ENCODE results near the gene SUN1.

The SUN1 gene

GRCh38 chr7:903921-904755 is 71.9 kb downstream of the SUN1 start:
- no peak for DNase-seq (ENCODE audit: low read depth in 2 of 2)

DNA sequence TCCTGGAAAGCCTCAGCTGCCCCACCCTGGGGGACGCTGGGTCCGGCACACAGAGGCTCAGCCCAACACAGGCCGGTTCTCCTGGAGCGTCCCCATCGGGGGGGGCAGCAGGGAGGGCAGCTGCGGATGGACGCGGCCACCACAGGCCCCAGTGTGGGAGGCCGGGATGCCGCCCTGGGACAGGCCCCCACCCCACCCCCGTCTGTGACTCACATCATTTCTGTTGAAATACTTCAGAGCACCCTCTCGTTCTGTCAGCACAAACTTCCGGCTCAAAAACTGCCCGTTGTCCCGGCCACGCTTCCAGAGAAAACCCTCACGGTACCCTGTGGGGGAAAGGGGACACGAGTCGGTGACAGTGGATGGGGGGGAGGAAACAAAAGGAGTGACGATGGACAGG is 72.6 kb downstream of the SUN1 start:
- DNase-seq (ENCODE audit: low read depth in 2 of 2): no peak

DNA sequence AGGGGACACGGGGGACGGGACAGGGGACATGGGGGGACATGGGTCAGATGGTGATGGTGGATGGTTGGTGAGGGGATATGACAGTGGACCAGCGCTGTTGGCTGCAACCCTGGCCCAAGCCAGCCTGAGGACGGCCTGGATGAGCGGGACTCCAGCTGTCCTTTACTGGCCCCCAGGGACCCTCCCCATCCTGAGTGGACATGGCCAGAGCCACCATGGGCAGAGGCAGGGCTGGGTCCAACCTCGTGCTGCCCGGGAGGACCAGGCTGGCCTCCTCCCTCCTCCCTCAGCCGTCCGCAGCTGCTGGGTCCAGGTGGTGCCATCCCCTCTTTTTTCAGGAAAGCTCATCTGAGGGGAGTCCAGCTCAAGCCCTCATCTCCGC is 74.5 kb downstream of the SUN1 start:
- no peak for DNase-seq (ENCODE audit: low read depth in 2 of 2)

DNA sequence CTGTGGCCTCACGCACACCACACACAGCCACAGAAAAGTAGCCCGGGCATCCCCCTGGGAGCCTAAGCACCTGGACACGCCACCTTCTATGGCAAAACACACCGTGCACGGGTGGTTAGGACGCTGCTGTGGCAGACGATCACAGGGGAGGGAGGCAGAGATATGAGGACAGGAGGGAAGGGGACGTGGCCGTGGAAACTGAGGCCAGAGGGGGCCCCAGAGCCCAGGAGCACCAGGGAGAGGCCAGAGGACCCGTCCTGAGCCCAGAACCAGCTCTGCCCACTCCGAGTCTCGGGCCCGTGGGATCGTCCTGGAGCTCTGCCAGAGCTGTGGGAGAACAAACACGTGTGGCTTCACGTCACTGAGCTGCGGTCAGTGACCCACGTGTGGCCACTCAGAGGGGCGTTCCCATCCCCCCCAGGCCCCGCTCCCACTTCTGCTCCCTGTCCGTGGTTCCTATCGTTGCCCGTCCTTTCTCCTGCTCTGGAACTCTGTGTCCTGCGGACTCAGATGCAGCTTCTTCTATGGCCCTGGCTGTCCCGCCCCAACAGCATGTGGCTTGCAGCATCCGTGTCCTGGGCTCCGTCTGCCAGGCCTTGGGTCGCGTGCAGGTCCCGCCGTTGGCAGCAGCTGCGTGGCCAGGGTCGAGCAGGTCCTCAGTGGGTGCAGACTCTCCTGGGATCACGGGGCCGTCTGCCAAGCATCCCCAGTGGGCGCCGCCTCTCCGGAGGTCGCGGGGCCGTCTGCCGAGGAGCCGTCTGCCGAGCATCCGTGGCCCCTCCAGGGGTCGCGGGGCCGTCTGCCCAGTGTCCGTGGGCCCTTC is 75.1 kb downstream of the SUN1 start:
- no peak for DNase-seq (ENCODE audit: low read depth in 2 of 2)

- no peak for DNase-seq (ENCODE audit: low read depth in 2 of 2)
These were observed 75.9 kb downstream of the SUN1 start for GRCh38 chr7:908159-908581.

DNA sequence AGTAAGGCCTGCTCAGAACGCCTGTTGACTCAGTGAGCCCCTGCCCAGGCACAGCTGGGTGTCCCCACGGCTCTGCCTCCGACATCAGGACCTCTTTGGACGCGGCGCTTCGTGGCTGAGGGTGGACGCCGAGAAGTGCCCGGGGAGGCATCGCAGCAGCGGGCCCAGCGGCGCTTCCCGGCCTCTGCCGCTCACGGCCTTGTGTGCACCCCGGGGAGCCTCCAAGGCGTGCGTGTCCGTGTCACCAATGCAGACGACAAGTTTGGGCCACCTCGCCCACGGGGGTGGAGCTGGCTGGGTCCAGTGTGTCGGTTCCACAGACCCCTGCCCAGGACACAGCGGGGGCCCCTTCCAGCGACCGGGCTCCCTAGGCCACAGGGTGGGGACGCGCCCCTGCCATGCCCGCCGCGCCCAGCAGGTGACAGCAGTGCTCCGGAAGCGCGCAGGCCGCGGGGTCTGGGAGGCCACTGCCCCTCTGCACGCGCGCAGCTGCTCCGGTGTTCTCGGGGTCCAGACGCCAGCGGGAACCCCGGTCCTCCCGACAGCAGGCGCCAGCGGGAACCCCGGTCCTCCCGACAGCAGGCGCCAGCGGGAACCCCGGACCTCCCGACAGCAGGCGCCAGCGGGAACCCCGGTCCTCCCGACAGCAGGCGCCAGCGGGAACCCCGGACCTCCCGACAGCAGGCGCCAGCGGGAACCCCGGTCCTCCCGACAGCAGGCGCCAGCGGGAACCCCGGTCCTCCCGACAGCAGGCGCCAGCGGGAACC is 76.5 kb downstream of the SUN1 start:
- peak; percentile 48 to 68 for DNase-seq (ENCODE audit: low read depth in 2 of 2)

DNA sequence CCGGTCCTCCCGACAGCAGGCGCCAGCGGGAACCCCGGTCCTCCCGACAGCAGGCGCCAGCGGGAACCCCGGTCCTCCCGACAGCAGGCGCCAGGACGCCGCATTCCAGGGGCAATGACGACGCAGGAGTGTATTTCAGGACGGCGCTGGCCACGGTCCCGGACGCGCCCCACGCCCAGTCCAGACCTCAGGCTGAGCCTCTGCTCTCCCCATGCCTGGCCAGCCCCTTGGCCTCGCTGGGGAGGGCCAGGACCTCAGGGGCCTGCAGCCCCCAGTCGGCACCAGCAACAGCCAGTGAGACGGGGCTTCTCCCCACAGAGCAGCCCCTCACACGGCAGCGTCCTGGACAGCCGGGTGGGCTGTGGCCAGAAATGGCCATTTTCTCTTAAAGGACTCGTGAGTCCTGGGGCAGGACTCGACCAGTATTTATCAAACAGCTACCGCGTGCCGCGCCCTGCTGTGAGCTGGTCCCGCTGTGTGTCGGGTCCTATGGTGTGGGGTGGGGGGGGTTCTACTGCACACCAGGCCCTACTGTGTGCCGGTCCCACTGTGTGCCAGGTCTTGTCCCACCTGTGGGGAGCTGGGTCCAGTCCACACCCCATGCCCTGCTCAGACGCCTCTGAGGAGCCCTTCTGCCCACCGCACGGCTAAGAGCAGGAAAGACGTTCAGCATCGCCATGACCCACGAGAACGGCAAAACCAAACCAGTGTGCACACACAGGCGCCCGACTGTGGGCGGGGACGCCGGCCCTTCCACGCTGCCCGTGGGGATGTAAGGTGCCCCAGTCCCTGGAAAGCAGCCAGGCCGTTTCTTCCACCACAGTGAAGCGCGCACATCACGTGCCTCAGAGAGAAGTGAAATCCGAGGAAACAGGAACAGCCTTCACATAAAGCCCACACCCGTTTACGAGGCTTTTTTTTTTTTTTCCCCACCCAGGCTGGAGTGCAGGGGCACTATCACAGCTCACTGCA is 77.4 kb downstream of the SUN1 start:
- DNase-seq (ENCODE audit: low read depth in 2 of 2): no peak

- DNase-seq (ENCODE audit: low read depth in 2 of 2): no peak
These were observed 78.2 kb downstream of the SUN1 start for GRCh38 chr7:910441-910861.

GRCh38 chr7:910931-911431 is 78.7 kb downstream of the SUN1 start:
- no peak for DNase-seq (ENCODE audit: low read depth in 2 of 2)

- DNase-seq (ENCODE audit: low read depth in 2 of 2): no peak
These were observed 79.7 kb downstream of the SUN1 start for GRCh38 chr7:911791-912480.

- DNase-seq (ENCODE audit: low read depth in 2 of 2): no peak
These were observed 81.7 kb downstream of the SUN1 start for GRCh38 chr7:913736-914520.

GRCh38 chr7:914521-915194 is 82.4 kb downstream of the SUN1 start:
- DNase-seq (ENCODE audit: low read depth in 2 of 2): no peak

GRCh38 chr7:915291-916218 is 83.3 kb downstream of the SUN1 start:
- no peak for DNase-seq (ENCODE audit: low read depth in 2 of 2)

DNA sequence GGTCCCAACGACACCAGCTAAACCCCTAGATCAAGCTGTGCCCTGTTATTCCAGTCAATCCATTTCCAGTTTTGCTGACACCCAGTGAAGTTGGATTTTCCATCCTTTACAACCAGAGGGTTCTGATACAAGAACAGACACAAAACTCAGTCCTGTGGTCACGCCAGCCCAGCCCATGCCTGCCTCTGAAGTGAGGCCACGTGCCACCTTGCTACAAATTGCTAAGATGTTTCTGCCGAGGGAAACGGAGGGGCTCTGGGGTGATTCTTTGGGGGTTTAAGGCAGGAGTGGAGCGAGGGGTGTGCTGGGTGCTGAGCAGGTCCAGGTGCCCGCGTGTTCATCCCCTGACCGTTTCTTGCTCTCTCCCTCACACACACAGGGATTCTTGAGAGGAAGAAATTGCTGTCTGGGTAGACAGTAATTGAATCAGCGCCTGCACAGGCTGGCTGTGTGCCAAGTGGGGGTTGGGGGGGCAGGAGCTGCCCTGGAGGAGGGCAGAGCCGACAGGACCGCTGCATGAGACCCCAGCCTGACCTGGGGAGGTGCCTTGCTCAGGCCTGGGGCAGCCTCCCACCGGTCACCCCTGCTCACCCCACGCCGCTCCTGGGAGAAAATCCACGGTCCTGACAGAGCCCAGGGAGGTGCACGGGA is 84.1 kb downstream of the SUN1 start:
- DNase-seq (ENCODE audit: low read depth in 2 of 2): no peak

GRCh38 chr7:917255-918117 is 85.2 kb downstream of the SUN1 start:
- no peak for DNase-seq (ENCODE audit: low read depth in 2 of 2)

GRCh38 chr7:918118-918425 is 85.8 kb downstream of the SUN1 start:
- DNase-seq (ENCODE audit: low read depth in 2 of 2): no peak

All from stimulated activated CD8-positive, alpha-beta memory T cell treated with anti-CD3 and anti-CD28 coated beads, Interleukin-15, amount 100 ng/mL, for 48 hours (primary cell).